Hepatocyte (in vitro differentiated cells): Measurements from ENCODE around the gene CNIH2. TPM values are rescaled to one million over a fixed set of nuclear protein-coding genes. Genes with fewer than 3 reads are reported as not detected.

Experiments
- DNase-seq: peaks from one replicate; pipeline ENCODE4 v3.0.0-alpha.2; 2016; ENCODE audit warnings: low spot score
- H2AFZ ChIP-seq: fragments of 200-600 bp; sonication (generic); 2 replicates; pipeline ENCODE4 v1.6.0; 2016; ENCODE audit warnings: antibody characterized with exemption, mild to moderate bottlenecking
- H3K27ac ChIP-seq: fragments of 200-600 bp; sonication (generic); 2 replicates; pipeline ENCODE4 v1.5.1; 2016; ENCODE audit warnings: mild to moderate bottlenecking
- H3K27me3 ChIP-seq: fragments of 200-600 bp; sonication (generic); 2 replicates; pipeline ENCODE4 v1.6.1; 2016
- H3K36me3 ChIP-seq: fragments of 200-600 bp; sonication (generic); replicated peaks from 2 replicates; pipeline ENCODE4 v1.5.1; 2016; ENCODE audit warnings: low read depth; ENCODE audit not compliant: insufficient read depth
- H3K4me1 ChIP-seq: fragments of 200-600 bp; sonication (generic); 2 replicates; pipeline ENCODE4 v1.5.1; 2016; ENCODE audit warnings: mild to moderate bottlenecking, moderate library complexity; ENCODE audit not compliant: insufficient read depth
- H3K4me2 ChIP-seq: fragments of 200-600 bp; sonication (generic); 2 replicates; pipeline ENCODE4 v1.6.0; 2016
- H3K4me3 ChIP-seq: fragments of 200-600 bp; sonication (generic); 2 replicates; pipeline ENCODE4 v1.5.1; 2016; ENCODE audit warnings: mild to moderate bottlenecking
- H3K79me2 ChIP-seq: fragments of 200-600 bp; sonication (generic); 2 replicates; pipeline ENCODE4 v1.6.0; 2017; ENCODE audit warnings: mild to moderate bottlenecking
- H3K9me2 ChIP-seq: fragments of 200-600 bp; sonication (generic); replicated peaks from 2 replicates; pipeline ENCODE4 v1.6.0; 2017; ENCODE audit warnings: mild to moderate bottlenecking; ENCODE audit not compliant: insufficient read depth
- H3K9me3 ChIP-seq: fragments of 200-600 bp; sonication (generic); 2 replicates; pipeline ENCODE4 v1.5.1; 2016; ENCODE audit warnings: low read depth, mild to moderate bottlenecking
- H4K20me1 ChIP-seq: fragments of 200-600 bp; sonication (generic); 2 replicates; pipeline ENCODE4 v1.6.0; 2016; ENCODE audit warnings: mild to moderate bottlenecking; ENCODE audit not compliant: insufficient read depth, poor library complexity, severe bottlenecking
- EZH2 ChIP-seq: fragments of 200-600 bp; sonication (generic); IDR thresholded peaks from 2 replicates; pipeline ENCODE4 v1.6.1; 2016; ENCODE audit warnings: antibody characterized with exemption, mild to moderate bottlenecking, borderline replicate concordance
- EZH2phosphoT487 ChIP-seq: fragments of 200-600 bp; sonication (generic); IDR thresholded peaks from one replicate; pipeline ENCODE4 v1.6.1; 2018; ENCODE audit warnings: antibody characterized with exemption, mild to moderate bottlenecking, low read depth, moderate library complexity; ENCODE audit not compliant: unreplicated experiment, severe bottlenecking
- WGBS: methylation state at CpG from one replicate; pipeline ENCODE4 v1.1.6; 2016; ENCODE audit warnings: low lambda C conversion rate; ENCODE audit errors: missing lambda C conversion rate; 5-methylcytosine and 5-hydroxymethylcytosine counted together
- polyA plus RNA-seq: library from polyadenylated mRNA; unstranded; fragments of >200 nt; fragmentation: Nextera tagmentation; extraction: Ambion mirVana; gene quantifications from 2 replicates; pipeline ENCODE4 v1.2.1, GENCODE V29; 2016
- total RNA-seq: library from RNA; depleted of rRNA; stranded (reverse); fragments of >200 nt; gene quantifications from 2 replicates; pipeline ENCODE4 v1.2.3, GENCODE V29; 2014
- TF ChIP-seq, protein P1 (sequence below): fragments of 200-600 bp; sonication (generic); IDR thresholded peaks from 2 replicates; pipeline ENCODE4 v1.5.1; 2016; ENCODE audit warnings: antibody characterized with exemption, mild to moderate bottlenecking; ENCODE audit not compliant: poor library complexity

CNIH2 gene
- total and polyA plus RNA-seq, 2 experiments from 2014 or later = 1.7 to 6.2 TPM

DNA sequence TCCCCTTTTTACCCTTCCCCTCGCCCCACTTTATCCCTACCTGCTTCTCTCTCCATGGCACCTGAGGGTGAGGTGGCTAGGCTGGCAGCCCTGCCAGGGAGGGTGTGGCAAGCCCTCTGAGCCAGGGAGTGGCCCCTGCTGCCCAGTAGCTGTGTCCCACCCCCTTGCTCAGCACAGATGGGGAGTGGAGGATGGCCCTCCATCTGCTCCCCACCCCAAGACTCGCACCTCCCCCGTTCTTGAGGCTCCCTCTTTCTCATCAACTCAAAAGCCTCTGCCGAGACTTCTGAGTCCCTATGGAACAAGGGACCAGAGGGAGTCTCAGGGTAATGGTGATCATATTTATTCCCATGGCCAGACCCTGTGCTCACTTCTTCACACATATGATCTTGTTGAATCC, 15.4 kb downstream of the CNIH2 start:
- no peaks in the 10 kb centered on the region for H3K9me3 ChIP-seq
- no peak overlapping the region for H2AFZ ChIP-seq
- H3K4me3 ChIP-seq = no peak overlapping the region
- H3K9me2 ChIP-seq = no peaks in the 10 kb centered on the region
- H3K36me3 ChIP-seq = no peaks in the 10 kb centered on the region
- TF ChIP-seq EZH2phosphoT487 (no peak), EZH2 (no peak)
- TF ChIP-seq, protein P1, sequence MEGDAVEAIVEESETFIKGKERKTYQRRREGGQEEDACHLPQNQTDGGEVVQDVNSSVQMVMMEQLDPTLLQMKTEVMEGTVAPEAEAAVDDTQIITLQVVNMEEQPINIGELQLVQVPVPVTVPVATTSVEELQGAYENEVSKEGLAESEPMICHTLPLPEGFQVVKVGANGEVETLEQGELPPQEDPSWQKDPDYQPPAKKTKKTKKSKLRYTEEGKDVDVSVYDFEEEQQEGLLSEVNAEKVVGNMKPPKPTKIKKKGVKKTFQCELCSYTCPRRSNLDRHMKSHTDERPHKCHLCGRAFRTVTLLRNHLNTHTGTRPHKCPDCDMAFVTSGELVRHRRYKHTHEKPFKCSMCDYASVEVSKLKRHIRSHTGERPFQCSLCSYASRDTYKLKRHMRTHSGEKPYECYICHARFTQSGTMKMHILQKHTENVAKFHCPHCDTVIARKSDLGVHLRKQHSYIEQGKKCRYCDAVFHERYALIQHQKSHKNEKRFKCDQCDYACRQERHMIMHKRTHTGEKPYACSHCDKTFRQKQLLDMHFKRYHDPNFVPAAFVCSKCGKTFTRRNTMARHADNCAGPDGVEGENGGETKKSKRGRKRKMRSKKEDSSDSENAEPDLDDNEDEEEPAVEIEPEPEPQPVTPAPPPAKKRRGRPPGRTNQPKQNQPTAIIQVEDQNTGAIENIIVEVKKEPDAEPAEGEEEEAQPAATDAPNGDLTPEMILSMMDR = no peak
- no peak overlapping the region for H3K4me2 ChIP-seq
- no peak for DNase-seq
- H3K27me3 ChIP-seq = peaks cover 30% of the 10 kb centered on the region
- no peak overlapping the region for H3K27ac ChIP-seq
- H3K79me2 ChIP-seq = peaks cover 2% of the 10 kb centered on the region
- H4K20me1 ChIP-seq = no peaks in the 10 kb centered on the region
- WGBS = 84% methylated on average over 4 of the region's 4 CpGs
- H3K4me1 ChIP-seq = peaks cover 7% of the 10 kb centered on the region

DNA sequence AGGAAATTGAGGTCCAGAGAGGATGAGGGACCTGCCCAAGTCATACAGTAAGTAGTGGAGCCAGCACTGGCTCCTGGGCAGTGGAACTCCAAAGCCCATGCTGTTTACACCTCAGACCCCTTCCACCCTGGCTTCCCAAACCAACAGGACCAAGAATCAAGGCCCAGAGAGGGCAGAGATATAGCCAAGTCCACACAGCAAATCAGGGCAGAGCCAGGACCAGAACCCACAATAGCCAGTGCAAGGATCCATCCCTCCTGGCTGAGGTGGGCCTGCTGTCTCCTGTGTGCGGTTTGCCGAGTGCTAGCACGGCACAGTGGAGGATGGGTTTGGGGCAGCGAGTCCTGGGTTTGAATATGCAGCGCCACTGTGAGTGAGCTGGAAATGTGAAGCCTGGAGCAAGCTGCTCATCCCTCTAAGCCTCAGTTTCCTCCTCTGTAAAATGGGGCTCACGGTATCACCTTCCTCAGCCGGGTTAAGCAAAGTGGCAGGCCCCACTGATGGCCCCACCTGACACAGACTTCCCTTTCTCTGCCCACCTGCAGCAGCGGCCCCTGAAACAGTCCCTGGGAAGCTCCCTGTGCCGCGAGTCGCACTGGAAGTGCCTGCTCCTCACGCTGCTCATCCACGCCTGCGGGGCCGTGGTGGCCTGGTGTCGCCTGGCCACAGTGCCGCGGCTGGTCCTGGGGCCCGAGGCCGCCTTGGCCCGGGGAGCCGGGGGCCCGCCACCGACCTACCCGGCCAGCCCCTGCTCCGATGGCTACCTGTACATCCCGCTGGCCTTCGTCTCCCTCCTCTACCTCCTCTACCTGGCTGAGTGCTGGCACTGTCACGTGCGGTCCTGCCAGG, 16.0 kb downstream of the CNIH2 start:
- Histone ChIP-seq H3K36me3 (no peaks in the 10 kb centered on the region), H3K27me3 (peaks cover 30% of the 10 kb centered on the region), H3K9me3 (no peaks in the 10 kb centered on the region), H2AFZ (no peak overlapping the region), H3K9me2 (no peaks in the 10 kb centered on the region), H3K4me2 (no peak overlapping the region), H3K4me1 (peaks cover 7% of the 10 kb centered on the region), H3K4me3 (no peak overlapping the region), H4K20me1 (no peaks in the 10 kb centered on the region), H3K79me2 (no peaks in the 10 kb centered on the region), H3K27ac (no peak overlapping the region)
- DNase-seq = no peak
- 92% methylated on average over 30 of the region's 30 CpGs for WGBS
- TF ChIP-seq EZH2phosphoT487 (no peak), EZH2 (no peak)
- TF ChIP-seq, protein P1 = no peak

DNA sequence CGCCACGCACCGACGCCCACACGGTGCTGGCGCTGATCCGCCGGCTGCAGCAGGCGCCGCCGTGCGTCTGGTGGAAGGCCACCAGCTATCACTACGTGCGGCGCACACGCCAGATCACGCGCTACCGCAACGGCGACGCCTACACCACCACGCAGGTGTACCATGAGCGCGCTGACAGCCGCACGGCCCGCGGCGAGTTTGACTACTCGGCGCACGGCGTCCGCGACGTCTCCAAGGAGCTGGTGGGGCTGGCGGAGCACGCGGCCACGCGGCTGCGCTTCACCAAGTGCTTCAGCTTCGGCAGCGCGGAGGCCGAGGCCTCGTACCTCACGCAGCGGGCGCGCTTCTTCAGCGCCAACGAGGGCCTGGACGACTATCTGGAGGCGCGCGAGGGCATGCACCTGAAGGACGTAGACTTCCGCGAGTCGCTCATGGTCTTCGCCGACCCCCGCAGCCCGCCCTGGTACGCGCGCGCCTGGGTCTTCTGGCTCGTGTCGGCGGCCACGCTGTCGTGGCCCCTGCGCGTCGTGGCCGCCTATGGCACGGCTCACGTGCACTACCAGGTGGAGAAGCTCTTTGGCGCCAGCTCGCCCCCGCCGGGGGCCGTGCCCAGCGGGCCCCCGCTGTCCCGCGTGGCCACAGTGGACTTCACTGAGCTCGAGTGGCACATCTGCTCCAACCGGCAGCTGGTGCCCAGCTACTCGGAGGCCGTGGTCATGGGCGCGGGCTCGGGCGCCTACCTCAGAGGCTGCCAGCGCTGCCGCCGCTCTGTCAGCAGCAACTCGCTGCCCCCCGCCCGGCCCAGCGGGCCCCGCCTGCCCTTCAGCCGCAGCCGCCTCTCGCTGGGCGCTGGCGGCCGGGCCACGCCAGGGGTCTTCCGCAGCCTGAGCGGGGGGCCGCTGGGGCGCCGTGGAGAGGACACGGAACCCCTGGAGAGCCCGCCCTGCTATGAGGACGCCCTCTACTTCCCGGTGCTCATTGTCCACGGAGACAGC, 16.9 kb downstream of the CNIH2 start:
- Histone ChIP-seq H3K4me2 (no peak overlapping the region), H3K9me3 (no peaks in the 10 kb centered on the region), H3K79me2 (no peaks in the 10 kb centered on the region), H3K9me2 (no peaks in the 10 kb centered on the region), H3K36me3 (no peaks in the 10 kb centered on the region), H3K4me1 (peaks cover 6% of the 10 kb centered on the region), H2AFZ (no peak overlapping the region), H4K20me1 (no peaks in the 10 kb centered on the region), H3K27me3 (peaks cover 30% of the 10 kb centered on the region), H3K4me3 (no peak overlapping the region), H3K27ac (no peak overlapping the region)
- no peak for DNase-seq
- TF ChIP-seq, protein P1 = no peak
- TF ChIP-seq EZH2 (no peak), EZH2phosphoT487 (no peak)
- 98% methylated on average over 76 of the region's 123 CpGs for WGBS
